Superior temporal gyrus (tissue), 1 donor: ENCODE results near the gene TDRD7.
A peak's percentile ranks its signal among the peaks of the same experiment; 100 is the strongest.

Experiments
- DNase-seq: peaks from one replicate; pipeline ENCODE4 v3.0.0-alpha.2; 2016; ENCODE audit errors: extremely low spot score

The TDRD7 gene, protein sequence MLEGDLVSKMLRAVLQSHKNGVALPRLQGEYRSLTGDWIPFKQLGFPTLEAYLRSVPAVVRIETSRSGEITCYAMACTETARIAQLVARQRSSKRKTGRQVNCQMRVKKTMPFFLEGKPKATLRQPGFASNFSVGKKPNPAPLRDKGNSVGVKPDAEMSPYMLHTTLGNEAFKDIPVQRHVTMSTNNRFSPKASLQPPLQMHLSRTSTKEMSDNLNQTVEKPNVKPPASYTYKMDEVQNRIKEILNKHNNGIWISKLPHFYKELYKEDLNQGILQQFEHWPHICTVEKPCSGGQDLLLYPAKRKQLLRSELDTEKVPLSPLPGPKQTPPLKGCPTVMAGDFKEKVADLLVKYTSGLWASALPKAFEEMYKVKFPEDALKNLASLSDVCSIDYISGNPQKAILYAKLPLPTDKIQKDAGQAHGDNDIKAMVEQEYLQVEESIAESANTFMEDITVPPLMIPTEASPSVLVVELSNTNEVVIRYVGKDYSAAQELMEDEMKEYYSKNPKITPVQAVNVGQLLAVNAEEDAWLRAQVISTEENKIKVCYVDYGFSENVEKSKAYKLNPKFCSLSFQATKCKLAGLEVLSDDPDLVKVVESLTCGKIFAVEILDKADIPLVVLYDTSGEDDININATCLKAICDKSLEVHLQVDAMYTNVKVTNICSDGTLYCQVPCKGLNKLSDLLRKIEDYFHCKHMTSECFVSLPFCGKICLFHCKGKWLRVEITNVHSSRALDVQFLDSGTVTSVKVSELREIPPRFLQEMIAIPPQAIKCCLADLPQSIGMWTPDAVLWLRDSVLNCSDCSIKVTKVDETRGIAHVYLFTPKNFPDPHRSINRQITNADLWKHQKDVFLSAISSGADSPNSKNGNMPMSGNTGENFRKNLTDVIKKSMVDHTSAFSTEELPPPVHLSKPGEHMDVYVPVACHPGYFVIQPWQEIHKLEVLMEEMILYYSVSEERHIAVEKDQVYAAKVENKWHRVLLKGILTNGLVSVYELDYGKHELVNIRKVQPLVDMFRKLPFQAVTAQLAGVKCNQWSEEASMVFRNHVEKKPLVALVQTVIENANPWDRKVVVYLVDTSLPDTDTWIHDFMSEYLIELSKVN

DNA sequence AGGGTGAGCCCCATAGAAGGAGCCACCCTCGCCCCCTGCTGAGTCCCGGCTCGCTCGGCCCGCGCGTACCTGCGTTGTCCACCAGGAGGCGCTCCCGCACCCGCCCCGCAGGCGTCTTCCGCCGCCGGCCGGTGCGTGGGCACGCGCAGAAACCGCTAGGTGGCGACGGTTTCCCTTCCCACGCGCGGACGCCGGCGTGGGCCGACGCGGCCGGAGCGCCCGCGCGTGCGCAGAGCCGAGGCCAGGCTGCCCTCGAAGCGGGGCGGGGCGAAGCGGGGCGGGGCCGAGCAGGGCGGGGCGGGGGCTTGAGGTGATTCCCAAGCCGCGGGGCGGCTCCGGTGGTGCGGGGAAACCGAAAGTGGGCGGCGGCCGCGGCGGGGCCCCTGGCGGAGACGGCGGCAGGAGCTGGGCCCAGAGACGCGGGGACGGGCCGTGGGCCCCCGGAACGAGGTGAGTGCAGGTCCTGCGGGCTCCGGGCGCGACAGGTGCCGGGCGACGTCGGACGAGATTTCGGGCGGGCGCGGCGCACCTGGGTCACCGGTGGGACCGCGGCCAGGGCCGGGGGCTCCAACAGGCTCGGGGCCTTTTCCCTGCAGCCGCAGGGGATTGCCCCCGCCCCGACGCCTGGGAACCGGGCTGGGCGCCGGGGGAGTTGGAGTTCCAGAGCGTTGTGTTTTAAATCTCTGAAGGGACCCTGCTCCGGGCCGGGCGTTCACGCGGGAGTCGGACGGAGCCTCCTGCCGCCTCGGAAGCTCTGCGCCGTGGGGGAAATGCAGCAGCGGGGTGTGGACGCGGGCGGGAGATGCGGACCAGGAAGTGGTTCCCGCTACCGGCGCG is at the start of gene TDRD7:
TSS of gene TDRD7 (plus strand) at position 308 of the 837 bp plus-strand sequence. CDS start 16,370 bp downstream, outside the sequence.
- DNase-seq: peak; percentile 86

DNA sequence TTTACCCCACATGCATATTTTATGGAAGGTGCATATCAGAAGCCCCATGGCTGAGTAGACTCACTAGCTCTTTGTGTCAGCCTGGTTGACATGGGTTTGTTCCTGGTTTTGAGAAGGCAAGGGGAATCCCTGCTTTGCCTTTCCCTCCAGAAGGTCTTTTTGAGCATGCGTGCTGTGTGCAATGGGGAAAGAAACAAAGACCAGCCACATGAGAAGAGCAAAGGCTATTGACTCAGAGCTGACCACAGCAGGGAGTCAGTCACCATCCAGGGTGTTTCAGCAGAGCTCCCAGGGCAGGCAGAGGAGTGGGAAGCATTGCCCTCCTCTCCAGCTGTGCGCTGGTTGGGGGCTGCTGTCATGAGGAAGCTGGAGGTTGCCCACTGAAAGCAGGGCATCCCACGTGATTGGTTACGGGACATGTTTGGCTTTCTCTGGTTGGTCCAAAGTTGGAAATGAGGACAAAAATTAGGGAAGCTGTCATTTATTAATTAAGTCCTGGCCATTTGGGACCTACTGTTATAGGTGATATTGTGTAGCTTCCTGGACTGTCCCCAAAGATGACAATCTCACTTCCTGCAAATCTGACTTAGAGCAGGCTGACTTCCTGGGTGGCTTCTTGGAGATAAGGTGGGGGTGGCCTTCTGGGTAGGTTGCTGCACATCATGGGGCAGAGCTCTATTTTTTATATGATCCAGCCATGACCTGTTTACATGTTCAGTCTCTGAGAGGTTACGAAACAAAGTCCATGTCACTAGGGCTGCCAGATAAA is 48.9 kb upstream of the TDRD7 start:
- no peak for DNase-seq

- no peak for DNase-seq
These were observed 48.1 kb upstream of the TDRD7 start for GRCh38 chr9:97363661-97364299.

DNA sequence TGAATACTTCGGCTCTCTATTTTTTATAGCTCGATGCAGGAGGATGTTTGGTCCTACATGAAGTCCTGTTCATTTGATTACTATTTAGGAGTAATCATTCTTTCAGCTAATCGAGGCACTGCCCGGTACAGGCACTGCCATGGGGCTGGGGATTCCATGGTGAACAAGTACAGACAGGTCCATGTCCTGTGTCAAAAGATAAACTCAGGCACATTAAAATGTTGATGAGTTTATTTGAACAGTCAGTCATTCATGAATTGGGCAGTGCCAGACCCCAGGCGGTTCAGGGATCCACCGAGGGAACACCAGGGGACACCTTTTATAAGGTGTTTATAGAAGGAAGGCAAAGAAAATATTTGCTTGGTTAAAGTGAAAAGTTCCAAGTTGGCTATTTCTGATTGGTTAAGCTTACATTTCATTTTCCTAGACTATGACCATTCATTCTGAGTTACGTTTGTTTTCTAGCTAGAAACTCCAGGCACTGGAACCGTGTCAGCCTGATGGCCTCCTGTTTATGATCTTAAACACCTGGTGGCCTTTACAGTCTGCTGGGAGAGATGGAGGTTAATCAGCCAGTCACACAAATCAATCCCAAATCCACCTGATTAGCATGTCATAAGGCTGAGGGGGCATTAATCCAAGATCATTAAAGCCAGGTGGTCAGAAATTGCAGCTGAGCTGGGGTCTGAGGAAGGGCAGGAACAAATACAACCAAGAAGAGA is 47.0 kb upstream of the TDRD7 start:
- DNase-seq: no peak

GRCh38 chr9:97365634-97366033 is 46.3 kb upstream of the TDRD7 start:
- DNase-seq: no peak

DNA sequence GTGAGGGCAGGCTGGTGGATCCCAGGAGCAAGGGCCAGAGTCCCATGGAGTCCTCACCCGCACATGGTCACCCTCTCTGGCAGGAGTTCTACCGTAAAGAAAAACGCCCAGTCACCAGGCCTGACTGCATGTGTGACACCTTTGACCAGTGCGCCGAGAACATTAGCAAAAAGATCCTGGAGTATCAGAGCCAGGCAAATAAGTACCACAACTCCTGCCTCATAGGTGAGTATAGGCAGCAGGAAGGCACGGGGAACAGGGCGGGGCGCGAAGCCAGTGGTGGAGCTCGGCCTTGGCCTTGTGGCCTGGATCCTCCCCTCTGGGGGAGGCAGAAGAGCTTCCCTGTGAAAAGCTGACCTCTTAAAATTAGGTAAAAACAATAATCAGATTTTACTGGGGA is 45.4 kb upstream of the TDRD7 start:
- DNase-seq: no peak

GRCh38 chr9:97366889-97367288 is 45.0 kb upstream of the TDRD7 start:
- no peak for DNase-seq

DNA sequence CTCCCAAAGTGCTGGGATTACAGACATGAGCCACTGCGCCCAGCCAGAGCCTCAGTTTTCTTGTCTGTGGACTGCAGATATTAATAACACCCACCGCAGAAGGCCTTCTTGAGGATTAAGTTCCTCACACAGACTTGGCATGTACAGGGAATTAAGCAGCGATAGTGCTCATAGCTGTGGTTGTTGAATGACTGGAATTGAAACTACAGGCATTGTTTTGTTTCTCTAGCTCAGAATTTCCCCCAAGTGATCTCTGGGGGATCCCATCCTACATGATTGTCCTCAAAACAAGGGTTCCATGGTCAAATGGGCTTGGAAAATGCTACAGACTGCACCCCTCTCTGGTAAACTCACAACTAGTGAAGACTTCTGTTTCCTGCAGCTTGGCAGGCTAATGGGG is 44.2 kb upstream of the TDRD7 start:
- DNase-seq: no peak

DNA sequence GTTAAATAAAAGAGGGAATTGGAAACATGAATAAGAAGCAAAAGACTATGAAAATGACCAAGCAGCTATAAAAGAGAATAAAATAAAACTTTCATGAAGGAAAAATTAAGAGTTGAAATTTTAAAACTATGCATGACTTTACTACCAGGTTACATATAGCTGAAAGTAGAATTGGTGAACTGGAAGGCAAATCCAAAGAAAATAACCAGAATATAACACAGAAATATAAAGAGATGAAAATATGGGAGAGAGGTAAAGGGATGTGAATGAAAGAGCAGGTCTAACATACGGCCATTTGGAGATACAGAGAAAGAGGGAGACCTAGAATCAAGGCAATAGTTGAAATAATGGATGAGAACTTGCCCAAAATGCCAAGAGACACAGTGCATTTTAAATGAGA is 42.9 kb upstream of the TDRD7 start:
- no peak for DNase-seq

DNA sequence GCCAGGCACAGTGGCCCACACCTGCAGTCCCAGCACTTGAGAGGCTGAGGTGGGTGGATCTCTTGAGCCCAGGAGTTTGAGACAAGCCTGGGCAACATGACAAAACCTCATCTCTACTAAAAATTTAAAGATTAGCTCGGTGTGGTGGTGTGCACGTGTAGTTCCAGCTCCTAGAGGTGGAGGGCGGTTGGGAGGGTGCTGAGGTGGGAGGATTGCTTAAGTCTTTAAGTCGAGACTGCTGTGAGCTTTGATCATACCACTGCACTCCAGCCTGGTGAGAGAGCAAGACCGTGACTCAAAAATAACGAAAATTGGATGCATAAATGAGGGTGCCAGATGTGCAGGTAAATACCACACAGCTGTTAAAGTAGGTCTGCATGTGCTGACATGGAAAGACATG is 39.3 kb upstream of the TDRD7 start:
- no peak for DNase-seq

DNA sequence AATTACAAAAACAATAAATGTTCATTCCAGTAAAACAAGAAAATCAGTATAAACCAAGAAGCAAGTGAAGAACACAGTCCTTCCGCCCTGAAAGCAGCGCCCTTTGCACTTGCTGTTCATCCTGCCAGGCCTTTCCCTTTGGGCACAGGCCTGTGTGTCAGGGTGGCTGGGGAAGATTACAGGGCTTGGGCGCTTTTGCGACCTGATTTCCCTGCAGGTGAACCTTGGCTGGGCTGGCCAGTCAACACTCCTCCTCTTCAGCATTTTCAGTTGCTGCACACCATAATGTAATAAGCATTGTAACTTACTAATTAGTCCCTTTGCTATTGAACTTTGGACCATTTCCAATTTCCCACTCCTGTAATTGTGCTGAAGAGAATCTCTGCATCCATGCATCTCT is 38.6 kb upstream of the TDRD7 start:
- DNase-seq: no peak

GRCh38 chr9:97374811-97375210 is 37.1 kb upstream of the TDRD7 start:
- DNase-seq: no peak

DNA sequence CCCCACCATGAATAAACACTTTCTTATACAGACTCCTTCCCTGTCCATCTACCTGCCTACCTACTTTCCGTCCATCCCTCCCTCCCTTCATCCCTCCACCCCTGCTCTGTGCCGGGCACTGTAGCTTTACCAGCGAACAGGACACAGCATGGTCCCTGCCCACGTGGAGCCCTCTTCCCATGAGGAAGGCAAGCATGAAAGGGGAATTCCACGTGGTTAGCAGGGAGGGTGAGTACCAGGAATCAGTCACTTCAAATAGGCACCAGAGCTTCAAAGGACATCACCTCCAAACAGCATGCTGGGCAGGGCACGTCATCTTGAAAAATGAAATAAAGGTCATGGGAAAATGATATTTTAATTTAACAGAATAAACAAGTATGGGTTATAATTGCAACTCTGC is 35.0 kb upstream of the TDRD7 start:
- no peak for DNase-seq

DNA sequence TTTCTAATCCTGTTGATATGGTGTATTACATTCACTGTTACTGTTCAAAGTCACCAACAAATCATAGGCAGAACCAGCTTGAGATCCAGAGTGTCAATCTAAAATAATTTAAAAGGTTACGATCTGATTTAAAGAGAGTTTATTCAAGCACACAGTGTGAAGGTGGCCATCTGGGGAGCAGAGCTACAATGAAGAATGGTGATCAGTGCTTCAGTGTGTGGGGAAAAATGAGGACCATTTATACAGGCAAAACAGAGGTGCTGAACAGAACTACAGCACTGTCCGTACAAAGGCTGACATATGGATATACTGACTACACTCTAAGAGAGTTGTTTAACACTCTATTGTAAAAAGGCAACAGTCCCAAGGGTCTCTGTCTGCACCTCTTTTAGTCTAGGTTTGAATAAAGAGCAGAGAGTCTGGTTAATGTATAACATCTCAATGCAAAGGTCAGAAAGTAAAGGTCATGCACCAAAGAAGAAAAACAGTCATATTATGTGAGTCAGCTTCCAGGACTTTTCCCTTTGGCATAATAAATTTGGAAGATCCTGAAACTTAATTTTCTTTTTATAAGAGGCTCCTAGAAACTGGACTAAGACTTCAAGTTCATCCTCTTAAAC is 29.7 kb upstream of the TDRD7 start:
- DNase-seq: no peak

GRCh38 chr9:97384406-97385262 is 27.3 kb upstream of the TDRD7 start:
- DNase-seq: no peak

DNA sequence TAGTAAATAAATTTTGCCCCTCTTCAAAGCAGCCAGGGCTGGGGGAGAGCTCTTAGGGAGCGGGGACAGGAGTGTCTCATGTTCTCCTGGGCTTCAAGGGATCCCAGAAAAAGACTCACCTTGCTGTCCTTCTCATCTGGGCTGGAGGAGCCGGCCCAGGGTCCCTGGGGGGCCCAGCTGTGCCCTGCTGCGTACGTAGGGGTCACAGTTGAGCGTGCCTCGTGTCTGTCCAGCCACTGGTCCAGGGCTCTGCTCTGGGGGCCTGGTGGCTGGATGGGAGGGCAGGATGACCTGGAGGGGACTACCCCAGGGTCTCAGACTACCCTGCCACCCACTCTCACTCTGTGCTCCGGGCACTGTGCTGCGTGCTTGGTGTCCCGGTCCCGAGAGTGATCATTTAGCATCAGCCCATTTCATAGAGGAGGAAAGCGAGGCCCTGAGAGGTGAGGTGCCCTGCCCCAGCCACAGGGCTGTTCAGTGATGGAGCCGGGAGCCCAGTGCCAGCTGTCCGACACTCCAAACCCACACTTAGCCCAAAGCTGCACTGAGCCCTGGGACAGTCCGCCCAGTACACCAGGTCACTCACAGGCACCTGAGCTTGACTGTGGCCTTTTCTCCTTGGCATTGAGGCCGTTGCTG is 26.2 kb upstream of the TDRD7 start:
- DNase-seq: no peak

- no peak for DNase-seq
These were observed 25.6 kb upstream of the TDRD7 start for GRCh38 chr9:97386265-97386633.
